GM19468 (cell line): ENCODE measurements around the gene PPP2R2C.

Source experiments
- ATAC-seq: cut with Tn5 transposase; IDR thresholded peaks from one replicate; pipeline ENCODE4 v1.9.1; 2021; ENCODE audit warnings: mild to moderate bottlenecking, moderate library complexity, moderate number of reproducible peaks; ENCODE audit not compliant: unreplicated experiment; ENCODE audit errors: extremely low read depth

PPP2R2C gene

DNA sequence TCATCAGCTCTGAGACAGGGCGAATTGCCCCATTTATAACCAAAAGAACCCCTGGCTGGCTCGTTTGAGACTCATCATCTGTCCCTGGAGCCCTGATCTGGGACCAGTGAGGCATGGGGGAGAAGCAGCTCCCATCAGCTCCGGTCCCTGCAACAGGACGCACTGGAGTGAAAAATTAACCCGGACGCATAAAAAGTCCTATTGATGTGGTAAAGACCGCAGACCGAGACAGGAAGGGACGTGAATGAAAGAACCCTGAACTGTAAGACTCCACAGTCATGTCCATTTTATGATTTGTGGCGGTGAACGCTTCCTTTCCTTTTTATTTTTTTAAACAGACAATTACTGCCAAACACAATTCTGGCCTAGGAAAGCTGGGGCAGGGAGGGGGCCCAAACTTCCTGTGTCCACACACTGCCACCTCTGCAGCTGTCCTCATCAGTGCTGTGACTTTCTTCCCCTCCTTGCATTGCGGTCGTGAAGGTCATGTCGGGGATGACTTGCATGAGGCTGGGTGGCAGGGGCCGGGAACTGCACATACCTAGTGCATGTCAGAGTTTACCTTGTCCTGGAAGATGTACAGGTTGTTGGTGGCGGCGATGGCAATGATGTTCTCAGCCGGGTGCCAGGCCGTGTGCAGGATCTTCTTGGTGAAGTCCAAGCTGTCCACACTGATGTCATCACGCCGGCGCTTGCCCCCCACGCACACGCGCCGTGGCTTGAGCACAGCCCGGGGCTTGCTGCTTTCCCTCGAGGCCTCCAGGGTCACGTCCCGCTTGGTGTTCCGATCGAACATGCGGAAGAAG lies 149.4 kb downstream of the PPP2R2C start:
- ATAC-seq, result no peak

DNA sequence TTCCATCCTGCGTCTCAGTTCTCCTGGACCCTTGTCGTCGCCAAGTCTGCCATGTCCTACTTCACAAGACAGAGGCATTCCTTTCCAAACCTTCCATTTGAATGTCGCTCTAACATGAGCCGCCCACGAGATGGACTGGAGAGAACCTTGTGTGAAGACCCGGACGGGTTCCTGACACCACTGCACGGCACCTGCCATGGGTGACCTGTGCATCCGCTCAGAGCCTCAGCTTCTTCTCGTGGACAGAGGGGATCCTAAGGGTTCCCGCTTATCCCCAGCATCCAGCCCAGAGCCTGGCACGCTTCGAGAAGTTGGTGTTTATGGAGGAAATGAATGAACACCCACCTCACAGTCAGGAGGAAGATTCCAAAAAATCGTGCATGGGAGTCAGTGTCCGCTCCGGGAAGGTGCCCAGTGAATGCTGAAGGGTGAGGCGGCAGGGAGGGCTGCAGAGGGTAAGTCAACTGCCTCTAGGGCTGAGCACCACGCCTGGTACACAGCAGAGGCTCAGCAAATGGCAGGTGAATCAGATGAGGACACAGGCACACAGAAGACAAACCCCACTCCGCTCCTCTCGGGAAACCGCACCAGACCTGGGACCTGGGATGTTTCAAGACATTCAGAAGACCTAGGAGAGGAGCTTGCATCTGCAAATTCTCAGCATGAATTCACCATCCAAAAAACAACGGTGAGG lies 150.2 kb downstream of the PPP2R2C start:
- no peak for ATAC-seq

DNA sequence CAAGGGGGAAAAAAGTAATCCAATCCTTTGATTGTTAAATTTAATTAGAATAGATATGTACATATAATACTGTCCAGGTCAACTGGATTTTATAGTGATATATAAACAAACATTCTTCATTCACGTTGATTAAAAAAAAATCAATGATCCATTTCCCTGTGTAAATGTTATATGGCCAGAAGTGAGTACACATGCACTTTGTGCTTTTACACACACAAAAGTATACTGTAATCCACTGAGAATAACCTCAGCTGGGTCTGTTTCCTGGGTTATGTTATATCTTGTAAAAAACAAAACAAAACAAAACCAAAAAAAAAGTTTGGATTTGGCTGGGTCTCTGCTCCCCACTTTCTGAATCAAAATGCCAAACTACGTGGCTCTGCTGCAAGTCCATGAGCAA lies 151.1 kb downstream of the PPP2R2C start:
- ATAC-seq, result no peak

DNA sequence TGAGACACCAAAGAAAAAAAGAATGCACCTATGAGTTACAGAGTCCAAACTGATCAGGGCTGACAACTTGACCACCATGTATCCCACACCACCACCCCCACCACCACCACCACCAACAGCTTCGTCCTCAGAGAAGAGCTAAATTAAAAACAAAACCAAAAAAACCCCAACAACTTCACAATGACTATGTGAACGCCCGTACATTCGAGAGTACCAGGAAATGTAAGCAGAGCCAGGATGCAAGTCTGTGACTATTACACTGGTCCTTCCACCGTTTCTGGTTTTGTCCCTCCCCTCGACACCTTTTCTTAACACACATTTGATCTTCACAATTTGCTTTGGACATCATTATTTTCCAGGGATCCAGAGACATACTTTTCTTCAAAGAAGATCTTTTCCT lies 151.8 kb downstream of the PPP2R2C start:
- ATAC-seq, result no peak

DNA sequence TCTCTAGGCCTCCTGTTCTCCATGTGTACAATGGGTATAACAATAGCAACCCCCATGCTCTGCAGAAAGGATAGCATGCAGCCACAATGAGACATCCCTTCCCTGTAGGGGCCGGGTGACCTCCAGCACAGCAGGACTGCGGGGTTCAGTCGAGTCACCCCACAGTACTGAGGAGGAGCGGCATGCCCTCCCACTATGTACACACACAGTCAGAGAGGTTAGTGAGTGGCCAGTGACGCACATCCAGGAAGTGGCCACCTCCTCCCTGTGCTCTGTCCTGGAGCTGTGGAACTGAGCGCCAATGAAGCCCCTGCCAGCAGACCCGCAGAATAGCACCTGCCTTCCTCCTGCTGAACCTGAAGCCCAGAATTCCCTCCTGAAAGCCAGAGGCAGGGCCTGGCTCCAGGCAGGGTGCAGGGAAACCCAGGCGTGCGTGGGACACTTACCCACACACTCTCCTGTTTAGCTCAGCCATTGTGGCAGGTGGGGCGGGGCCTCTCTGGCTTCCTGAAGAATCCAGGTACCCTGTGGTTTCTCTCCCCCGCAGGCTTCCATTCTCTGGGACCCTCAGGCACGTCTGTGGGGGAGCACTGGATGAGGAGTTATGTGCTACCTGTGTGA lies 152.8 kb downstream of the PPP2R2C start:
- ATAC-seq, result no peak

DNA sequence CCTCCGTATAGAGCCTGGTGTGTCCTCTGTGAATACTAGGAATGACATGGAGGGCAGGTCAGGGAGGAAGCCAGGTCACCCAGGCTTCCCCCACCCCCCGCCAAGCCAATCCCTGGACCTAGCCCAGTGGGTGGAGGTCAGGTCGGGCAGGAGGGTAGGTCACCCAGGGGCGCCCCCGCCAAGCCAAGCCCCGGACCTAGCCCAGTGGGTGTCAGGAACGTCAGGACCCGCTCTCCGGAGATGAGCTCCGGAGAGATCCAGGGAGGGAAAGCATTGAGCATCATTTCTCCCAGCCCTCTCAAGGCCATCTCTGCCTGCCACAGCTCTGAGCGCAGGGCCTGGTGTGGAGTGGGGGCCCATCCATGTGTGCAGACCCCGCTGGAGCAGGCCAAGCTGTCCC lies 154.2 kb downstream of the PPP2R2C start:
- no peak for ATAC-seq

DNA sequence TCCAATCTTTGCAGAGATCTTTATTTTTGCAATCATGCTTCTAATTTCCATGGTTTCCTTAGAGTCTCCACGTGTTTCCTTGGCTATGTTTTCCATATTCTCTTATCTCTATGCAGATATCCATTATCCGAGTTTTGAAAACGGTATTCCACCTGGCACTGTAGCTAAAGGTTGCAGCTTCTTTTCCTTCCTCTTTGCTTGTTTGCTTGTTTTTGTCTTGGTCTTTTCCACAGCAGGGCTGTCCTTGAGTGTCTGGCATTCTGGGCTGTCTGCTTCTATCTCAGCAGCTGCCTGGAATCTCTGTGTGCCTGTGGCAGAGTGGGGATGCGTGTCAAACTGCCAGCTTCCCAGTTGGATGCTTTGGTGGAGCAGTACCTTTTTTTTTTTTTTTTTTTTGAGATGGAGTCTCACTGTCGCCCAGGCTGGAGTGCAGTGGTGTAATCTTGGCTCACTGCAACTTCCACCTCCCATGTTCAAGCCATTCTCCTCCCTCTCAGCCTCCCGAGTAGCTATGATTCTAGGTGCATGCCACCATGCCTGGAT lies 155.9 kb downstream of the PPP2R2C start:
- no peak for ATAC-seq

DNA sequence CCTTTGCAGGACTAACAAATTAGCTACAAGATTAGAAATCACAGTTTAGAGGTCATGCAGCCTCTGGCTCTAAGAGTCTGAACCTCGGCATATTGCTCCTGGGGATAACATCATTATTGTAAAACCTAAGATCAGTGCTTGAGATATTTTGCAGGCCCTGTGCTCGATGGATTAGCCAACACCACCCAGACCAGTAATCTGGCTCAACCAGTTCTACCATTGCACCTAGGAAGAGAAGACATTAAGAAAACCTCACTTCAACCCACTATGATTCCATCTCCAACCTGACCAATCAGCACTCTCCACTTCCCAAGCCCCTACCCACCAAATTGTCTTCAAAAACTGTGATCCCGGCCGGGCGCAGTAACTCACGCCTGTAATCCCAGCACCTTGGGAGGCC lies 159.2 kb downstream of the PPP2R2C start:
- ATAC-seq, result no peak

DNA sequence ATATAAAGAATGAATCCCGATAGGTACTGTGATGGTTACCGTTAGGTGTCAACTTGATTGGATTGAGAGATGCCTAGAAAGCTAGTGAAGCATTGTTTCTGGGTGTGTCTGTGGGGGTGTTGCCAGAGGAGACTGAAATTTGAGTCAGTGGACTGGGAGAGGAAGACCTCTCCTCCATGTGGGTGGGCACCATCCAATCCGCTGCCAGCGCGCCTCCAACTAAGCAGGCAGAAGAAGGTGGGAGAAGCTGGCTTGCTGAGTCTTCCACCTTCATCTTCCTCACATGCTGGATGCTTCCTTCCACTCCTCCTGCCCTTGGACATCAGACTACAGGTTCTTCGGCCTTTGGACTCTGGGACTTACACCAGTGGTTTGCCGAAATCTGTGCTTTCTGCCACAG lies 162.6 kb downstream of the PPP2R2C start:
- ATAC-seq, result no peak

DNA sequence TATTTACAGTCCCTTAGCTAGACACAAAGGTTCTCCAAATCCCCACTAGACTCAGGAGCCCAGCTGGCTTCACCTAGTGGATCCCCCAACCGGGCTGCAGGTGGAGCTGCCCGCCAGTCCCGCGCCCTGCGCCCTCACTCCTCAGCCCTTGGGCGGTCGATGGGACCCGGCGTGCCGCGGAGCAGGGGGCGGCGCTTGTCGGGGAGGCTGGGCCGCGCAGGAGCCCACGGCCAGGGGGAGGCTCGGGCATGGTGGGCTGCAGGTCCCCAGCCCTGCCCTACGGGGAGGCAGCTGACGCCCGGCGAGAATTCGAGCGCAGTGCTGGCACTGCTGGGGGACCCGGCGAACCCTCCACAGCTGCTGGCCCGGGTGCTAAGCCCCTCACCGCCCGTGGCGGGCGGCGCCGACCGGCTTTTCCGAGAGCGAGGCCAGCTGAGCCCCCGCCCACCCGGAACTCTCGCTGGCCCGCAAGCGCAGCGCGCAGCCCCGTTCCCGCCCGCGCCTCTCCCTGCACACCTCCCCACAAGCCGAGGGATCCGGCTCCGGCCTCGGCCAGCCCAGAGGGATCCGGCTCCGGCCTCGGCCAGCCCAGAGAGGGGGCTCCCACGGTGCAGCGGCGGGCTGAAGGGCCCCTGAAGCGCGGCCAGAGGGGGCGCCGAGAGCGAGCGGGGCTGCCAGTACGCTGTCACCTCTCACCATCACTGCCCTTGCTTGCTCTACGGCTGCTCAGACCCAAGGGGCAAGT lies 163.3 kb downstream of the PPP2R2C start:
- no peak for ATAC-seq

DNA sequence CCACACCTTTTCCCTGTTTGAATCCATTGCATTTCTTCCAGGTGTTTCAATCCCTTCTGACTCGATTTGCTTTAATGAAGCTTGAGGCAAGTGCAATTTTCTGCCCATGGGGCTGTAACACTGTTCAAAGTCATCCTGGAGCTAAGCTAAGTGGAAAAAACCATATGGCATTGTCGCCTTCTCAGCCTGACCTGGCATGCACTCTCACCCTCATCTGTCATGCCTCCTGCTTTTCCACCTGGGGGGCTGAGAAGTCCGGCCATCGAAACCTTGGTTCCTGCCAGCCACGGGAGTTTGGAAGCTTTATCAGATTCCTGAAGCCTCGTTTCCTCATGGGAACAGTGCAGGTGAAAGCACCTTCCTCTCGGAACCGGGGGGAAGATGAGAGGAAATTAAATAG lies 164.5 kb downstream of the PPP2R2C start:
- ATAC-seq, result no peak

DNA sequence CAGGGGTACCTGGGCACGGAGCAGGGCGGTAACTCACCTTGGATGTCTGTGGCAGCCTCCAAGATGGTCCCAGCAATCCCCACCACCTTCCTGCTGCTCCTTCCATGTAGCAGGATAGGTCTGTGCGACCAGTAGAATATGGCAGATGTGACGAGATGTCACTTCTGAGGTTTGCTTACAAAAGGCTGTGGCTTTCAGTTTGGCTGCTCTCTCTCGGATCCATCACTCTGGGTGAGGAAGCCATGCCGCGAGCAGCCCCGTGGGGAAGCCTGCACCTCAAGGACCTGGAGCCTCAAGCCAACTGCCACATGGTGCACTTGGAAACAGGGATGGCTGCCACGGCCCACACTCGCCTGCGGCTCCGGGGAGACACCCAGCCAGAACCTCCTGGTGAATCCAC lies 165.2 kb downstream of the PPP2R2C start:
- ATAC-seq, result no peak

DNA sequence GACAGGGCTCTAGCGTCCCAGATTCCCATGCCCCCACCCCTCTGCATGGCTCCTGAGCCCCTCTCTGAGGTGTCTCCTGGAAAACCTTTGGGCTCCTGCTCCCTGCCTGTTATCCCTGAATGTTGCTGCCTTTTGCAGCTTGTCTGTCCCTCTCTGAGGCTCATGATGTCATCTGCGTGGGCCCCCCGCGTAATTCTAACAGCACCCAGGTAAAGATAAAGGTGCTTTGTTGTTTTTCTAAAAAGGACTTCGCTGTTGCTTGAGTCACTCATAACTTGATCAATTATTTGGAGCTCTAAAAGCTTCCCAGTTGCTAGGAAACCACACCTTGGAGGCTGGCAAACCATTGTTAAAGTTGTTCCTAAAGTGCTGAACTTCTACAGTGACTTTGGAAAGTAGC lies 166.1 kb downstream of the PPP2R2C start:
- no peak for ATAC-seq

DNA sequence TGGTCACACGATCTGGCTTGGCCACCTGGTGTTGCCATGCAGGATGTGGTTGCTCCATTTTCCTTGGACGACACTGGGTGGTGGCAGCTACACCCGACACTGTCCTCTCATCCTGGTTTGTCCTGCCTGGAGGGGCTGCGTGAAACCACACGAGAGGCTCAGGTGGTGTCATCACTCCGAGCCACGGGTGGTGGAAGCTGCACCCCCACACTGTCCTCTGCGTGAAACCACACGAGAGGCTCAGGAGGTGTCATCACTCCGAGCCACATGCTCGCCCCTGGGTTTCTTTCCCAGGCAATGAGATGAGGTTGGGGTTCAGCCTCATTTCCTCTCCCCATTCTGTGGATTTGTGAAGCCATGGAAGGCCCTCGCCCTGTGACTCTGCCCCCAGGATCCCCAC lies 168.5 kb downstream of the PPP2R2C start:
- no peak for ATAC-seq

DNA sequence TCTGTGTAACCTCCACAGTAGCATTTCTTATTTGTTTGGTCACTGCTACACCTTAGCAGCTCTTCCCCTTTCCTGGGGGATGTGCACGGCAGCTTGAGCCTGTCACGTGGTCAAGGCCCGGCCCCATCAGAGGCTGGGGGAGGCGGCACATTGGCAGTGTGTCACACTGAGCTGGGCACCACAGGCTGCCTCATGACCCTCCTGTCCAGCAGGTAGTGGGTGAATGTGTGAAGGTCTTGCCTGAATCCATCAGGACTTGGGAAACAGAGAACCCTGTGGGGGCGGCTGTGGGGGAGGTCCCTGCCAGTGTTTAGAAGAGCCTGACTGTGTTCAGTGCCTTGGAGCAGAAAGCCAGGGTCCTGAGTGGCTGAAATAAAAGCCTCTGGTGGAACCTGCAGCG lies 169.5 kb downstream of the PPP2R2C start:
- no peak for ATAC-seq

DNA sequence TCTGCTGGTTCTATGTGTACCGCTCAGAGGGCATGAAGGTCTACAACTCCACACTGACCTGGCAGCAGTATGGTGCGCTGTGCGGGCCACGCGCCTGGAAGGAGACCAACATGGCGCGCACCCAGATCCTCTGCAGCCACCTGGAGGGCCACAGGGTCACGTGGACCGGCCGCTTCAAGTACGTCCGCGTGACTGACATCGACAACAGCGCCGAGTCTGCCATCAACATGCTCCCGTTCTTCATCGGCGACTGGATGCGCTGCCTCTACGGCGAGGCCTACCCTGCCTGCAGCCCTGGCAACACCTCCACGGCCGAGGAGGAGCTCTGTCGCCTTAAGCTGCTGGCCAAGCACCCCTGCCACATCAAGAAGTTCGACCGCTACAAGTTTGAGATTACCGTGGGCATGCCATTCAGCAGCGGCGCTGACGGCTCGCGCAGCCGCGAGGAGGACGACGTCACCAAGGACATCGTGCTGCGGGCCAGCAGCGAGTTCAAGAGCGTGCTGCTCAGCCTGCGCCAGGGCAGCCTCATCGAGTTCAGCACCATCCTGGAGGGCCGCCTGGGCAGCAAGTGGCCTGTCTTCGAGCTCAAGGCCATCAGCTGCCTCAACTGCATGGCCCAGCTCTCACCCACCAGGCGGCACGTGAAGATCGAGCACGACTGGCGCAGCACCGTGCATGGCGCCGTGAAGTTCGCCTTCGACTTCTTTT lies 170.5 kb downstream of the PPP2R2C start:
- ATAC-seq, result no peak

DNA sequence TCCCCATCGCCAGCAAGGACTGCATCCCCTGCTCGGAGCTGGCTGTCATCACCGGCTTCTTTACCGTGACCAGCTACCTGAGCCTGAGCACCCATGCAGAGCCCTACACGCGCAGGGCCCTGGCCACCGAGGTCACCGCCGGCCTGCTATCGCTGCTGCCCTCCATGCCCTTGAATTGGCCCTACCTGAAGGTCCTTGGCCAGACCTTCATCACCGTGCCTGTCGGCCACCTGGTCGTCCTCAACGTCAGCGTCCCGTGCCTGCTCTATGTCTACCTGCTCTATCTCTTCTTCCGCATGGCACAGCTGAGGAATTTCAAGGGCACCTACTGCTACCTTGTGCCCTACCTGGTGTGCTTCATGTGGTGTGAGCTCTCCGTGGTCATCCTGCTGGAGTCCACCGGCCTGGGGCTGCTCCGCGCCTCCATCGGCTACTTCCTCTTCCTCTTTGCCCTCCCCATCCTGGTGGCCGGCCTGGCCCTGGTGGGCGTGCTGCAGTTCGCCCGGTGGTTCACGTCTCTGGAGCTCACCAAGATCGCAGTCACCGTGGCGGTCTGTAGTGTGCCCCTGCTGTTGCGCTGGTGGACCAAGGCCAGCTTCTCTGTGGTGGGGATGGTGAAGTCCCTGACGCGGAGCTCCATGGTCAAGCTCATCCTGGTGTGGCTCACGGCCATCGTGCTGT lies 171.2 kb downstream of the PPP2R2C start:
- no peak for ATAC-seq

DNA sequence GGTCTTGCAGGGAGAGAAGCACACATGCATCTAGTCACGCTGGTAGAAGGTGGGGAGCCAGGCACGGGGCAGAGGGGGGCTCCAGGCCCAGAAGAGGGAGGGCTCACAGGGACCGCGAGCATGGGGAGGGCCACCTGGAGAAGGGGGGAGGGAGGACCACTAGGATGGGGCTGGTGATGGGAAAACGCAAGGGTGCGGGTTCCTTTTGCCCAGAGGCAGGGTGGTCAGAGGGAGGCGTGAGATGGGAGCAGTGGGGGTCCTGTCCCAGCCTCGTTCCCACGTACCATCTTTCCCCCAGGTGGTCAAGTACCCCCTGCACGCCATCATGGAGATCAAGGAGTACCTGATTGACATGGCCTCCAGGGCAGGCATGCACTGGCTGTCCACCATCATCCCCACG lies 172.1 kb downstream of the PPP2R2C start:
- ATAC-seq, result no peak

DNA sequence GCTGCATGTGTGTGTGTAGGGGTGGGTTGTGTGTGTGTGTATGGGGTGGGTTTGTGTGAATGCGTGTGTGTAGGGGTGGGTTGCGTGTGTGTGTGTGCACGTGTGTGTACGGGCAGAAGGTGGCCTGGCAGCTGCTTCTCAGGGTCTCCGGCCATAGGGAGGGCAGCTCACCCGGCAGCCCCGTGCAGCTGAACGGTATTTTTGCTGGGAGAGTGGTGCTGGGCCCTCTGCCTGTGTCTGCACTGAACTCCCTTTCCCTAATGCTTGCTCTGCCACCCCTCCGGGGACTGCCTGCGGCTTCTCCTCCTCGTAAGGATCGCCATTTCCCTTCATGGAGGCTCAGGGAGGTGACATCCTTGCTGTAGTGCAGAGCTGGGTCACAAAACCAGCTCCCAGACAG lies 172.5 kb downstream of the PPP2R2C start:
- no peak for ATAC-seq
